ENCODE data around the gene MAST3. TPM values are rescaled to one million over a fixed set of nuclear protein-coding genes. Genes with fewer than 3 reads are reported as not detected.

MAST3 gene
- total and polyA plus RNA-seq, 2 donors (not counting 3 experiments of a cell fraction or from before 2014, with no cell fraction given), result 1.5 to 2.7 TPM

DNA sequence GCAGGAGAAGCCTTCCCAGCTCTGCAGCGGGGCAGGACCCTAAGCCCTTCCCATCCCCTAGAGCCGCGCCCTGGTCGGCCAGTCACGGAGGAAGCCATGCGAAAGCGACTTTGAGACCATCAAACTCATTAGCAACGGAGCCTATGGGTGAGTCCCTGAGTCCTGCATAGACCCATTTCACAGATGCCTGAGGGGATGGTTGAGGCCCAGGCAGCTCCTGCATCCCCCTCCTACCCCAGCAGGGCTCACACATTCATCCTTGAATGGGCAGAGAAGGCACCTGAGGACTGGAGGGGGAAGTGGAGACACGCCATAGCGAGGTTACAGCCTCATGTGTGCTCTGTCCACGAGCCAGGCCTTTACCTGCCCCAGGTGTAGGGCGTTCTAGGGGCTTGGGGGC lies 31.2 kb downstream of the MAST3 start:
- Histone ChIP-seq H2AFZ (ENCODE audit: low read depth, low read length) (no peak overlapping the region), H3K27me3 (ENCODE audit: control insufficient read depth in 2 of 2, insufficient read depth in 2 of 2, low read length in 2 of 2) (no peaks in the 10 kb centered on the region), H3K4me2 (ENCODE audit: insufficient read depth, low read length) (no peak overlapping the region), H3K4me1 (ENCODE audit: control insufficient read depth, extremely low read depth, insufficient read depth, low read length) (no peaks in the 10 kb centered on the region), H3K36me3 (ENCODE audit: control insufficient read depth in 2 of 2, extremely low read depth in 1 of 2, insufficient read depth in 2 of 2, low read length in 2 of 2) (no peaks in the 10 kb centered on the region), H3K79me2 (ENCODE audit: control insufficient read depth, insufficient read depth, low read length) (no peaks in the 10 kb centered on the region), H3K9ac (replicated peaks; ENCODE audit: extremely low read depth, insufficient read depth, low read length) (no peak overlapping the region), H4K20me1 (replicated peaks; ENCODE audit: control insufficient read depth, extremely low read depth, insufficient read depth, low read length) (no peaks in the 10 kb centered on the region), H3K9me3 (replicated peaks; ENCODE audit: control insufficient read depth, insufficient read depth, low read length) (no peaks in the 10 kb centered on the region), H3K9me1 (replicated peaks; ENCODE audit: control insufficient read depth, extremely low read depth, insufficient read depth, low read length) (no peaks in the 10 kb centered on the region), H3K27ac (ENCODE audit: insufficient read depth, low read depth, low read length) (no peak overlapping the region), H3K4me3 (replicated peaks in 1 of 3; ENCODE audit: insufficient read depth in 1 of 3, low read depth in 1 of 3, low read length in 3 of 3) (no peak overlapping the region)
- CTCF ChIA-PET, result interaction anchor here (1.9 to 6.2 kb wide), 2 partner anchors 16 to 123 kb away, joined by 6 to 34 read pairs; no protein-coding TSS in a partner anchor
- TF ChIP-seq, protein P1, sequence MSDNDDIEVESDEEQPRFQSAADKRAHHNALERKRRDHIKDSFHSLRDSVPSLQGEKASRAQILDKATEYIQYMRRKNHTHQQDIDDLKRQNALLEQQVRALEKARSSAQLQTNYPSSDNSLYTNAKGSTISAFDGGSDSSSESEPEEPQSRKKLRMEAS (IDR thresholded peaks at IDR 0.05; ENCODE audit: insufficient read depth, insufficient read length), result no peak
- no peak for TF ChIP-seq JUN (IDR thresholded peaks at IDR 0.05; ENCODE audit: borderline replicate concordance, insufficient read depth, insufficient read length, low read depth)
- intact Hi-C loops (cut with micrococcal nuclease), result no loop called here
- FAIRE-seq (no peak), DNase-seq (ENCODE audit: low read depth, low spot score) (no peak)
- POLR2A ChIA-PET, result no interaction called here
- dilution Hi-C loops (cut with MboI; ENCODE audit: extremely low pct_ligation_motif_present, low sequenced_read_pairs), result no loop called here
- BruUV-seq (replicated peaks), result no TSS peak

DNA sequence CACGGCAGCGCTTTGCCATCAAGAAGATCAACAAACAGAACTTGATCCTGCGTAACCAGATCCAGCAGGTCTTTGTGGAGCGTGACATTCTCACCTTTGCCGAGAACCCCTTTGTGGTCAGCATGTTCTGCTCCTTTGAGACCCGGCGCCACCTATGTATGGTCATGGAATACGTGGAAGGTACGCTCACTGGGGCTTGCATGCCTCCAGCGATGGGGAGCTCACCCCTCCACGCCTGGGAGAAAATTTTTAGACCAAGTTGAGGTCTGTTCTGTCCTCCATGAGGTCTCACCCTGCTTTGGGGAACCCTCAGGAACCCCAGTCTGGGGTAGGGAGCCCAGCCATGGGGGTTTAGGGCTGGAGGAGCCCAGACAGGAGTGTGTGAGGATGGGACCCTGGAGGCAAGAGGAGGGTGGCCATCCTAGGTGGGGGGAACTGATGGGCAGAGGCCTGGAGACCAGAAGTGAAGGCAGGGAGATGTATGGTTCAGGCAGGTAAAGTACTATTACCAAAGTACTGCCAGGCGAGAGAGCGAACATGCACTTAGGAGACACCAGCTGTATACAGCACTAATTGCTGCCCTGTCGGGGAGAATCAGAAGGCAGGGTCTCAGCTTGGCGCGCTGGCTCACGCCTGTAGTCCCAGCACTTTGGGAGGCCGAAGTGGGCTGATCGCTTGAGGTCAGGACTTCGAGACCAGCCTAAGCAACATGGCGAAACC lies 33.1 kb downstream of the MAST3 start:
- no peak for FAIRE-seq
- dilution Hi-C loops (cut with MboI; ENCODE audit: extremely low pct_ligation_motif_present, low sequenced_read_pairs) (no loop called here), intact Hi-C loops (cut with micrococcal nuclease) (no loop called here)
- TF ChIP-seq GATA2 (IDR thresholded peaks at IDR 0.05; ENCODE audit: insufficient read depth, insufficient read length, low read depth, low read length) (no peak), FOS (IDR thresholded peaks at IDR 0.05; ENCODE audit: borderline replicate concordance, insufficient read depth, low read length) (no peak), MYC (IDR thresholded peaks at IDR 0.05; ENCODE audit: low read depth, low read length) (no peak), JUN (IDR thresholded peaks at IDR 0.05; ENCODE audit: borderline replicate concordance, insufficient read depth, insufficient read length, low read depth) (no peak)
- Histone ChIP-seq H3K36me3 (ENCODE audit: control insufficient read depth in 2 of 2, extremely low read depth in 1 of 2, insufficient read depth in 2 of 2, low read length in 2 of 2) (no peaks in the 10 kb centered on the region), H3K79me2 (ENCODE audit: control insufficient read depth, insufficient read depth, low read length) (no peaks in the 10 kb centered on the region), H2AFZ (ENCODE audit: low read depth, low read length) (no peak overlapping the region), H3K4me2 (ENCODE audit: insufficient read depth, low read length) (no peak overlapping the region), H3K4me1 (ENCODE audit: control insufficient read depth, extremely low read depth, insufficient read depth, low read length) (no peaks in the 10 kb centered on the region), H4K20me1 (replicated peaks; ENCODE audit: control insufficient read depth, extremely low read depth, insufficient read depth, low read length) (no peaks in the 10 kb centered on the region), H3K4me3 (replicated peaks in 1 of 3; ENCODE audit: insufficient read depth in 1 of 3, low read depth in 1 of 3, low read length in 3 of 3) (no peak overlapping the region), H3K9ac (replicated peaks; ENCODE audit: extremely low read depth, insufficient read depth, low read length) (no peak overlapping the region), H3K9me3 (replicated peaks; ENCODE audit: control insufficient read depth, insufficient read depth, low read length) (no peaks in the 10 kb centered on the region), H3K27ac (ENCODE audit: insufficient read depth, low read depth, low read length) (no peak overlapping the region), H3K9me1 (replicated peaks; ENCODE audit: control insufficient read depth, extremely low read depth, insufficient read depth, low read length) (no peaks in the 10 kb centered on the region), H3K27me3 (ENCODE audit: control insufficient read depth in 2 of 2, insufficient read depth in 2 of 2, low read length in 2 of 2) (no peaks in the 10 kb centered on the region)
- DNase-seq (ENCODE audit: low read depth, low spot score), result no peak
- ChIA-PET CTCF (interaction anchor here (1.8 kb wide), 1 partner anchor 18 kb away, joined by 5 read pairs; no protein-coding TSS in a partner anchor), POLR2A (no interaction called here)
- BruUV-seq (replicated peaks), result no TSS peak

Data from endothelial cell of umbilical vein (primary cell).